Esophagus mucosa (tissue), 1 donor: ENCODE results near the gene ATP7B. TPM values are rescaled to one million over a fixed set of nuclear protein-coding genes. Genes with fewer than 3 reads are reported as not detected.
"Not testable (repeated sequence)": the region's sequence is repeated elsewhere in the genome, so short reads cannot be mapped to it uniquely, and the experiment has no call there.

Experiments used
- ATAC-seq: fragments of 200-7000 bp; cut with Tn5 transposase; one replicate; pipeline ENCODE4 v1.9.1; 2020
- total RNA-seq: library from RNA; stranded (reverse); gene quantifications from one replicate; pipeline ENCODE4 v1.2.4, GENCODE V29; 2023
- donor health status: DM: yes; HTN: yes; CAD: no.

Gene ATP7B
- total RNA-seq: 0.92 TPM

GRCh38 chr13:52010890-52011631, at the start of gene ATP7B:
ATP7B (minus strand) TSS chr13:52011450; CDS start chr13:52011337, 113 bp downstream.
- peak; percentile 18 for ATAC-seq

- ATAC-seq: no peak
Observed at GRCh38 chr13:52053460-52053859, 42.2 kb upstream of the ATP7B start.

- no peak for ATAC-seq
Observed at GRCh38 chr13:52051400-52051799, 40.1 kb upstream of the ATP7B start.

- no peak for ATAC-seq
Observed at GRCh38 chr13:52048516-52048915, 37.3 kb upstream of the ATP7B start.

- no peak for ATAC-seq
Observed at GRCh38 chr13:52047463-52047862, 36.2 kb upstream of the ATP7B start.

GRCh38 chr13:52043675-52044074, 32.4 kb upstream of the ATP7B start:
- ATAC-seq: no peak

- no peak for ATAC-seq
Observed at GRCh38 chr13:52036037-52036436, 24.8 kb upstream of the ATP7B start.

- no peak for ATAC-seq
Observed at GRCh38 chr13:52034616-52035226, 23.5 kb upstream of the ATP7B start.

- no peak for ATAC-seq
Observed at GRCh38 chr13:52033039-52033438, 21.8 kb upstream of the ATP7B start.

- not testable (repeated sequence) for ATAC-seq
Observed at GRCh38 chr13:52030401-52030800, 19.2 kb upstream of the ATP7B start.

GRCh38 chr13:52029569-52029968, 18.3 kb upstream of the ATP7B start:
- no peak for ATAC-seq

GRCh38 chr13:52027832-52028231, 16.6 kb upstream of the ATP7B start:
- ATAC-seq: no peak

- no peak for ATAC-seq
Observed at GRCh38 chr13:52026246-52026626, 15.0 kb upstream of the ATP7B start.

- no peak for ATAC-seq
Observed at GRCh38 chr13:52025475-52026245, 14.4 kb upstream of the ATP7B start.

GRCh38 chr13:52024481-52024880, 13.2 kb upstream of the ATP7B start, which contains the start of gene UTP14C:
UTP14C (plus strand) TSS chr13:52024691; CDS start chr13:52028805, 4,114 bp downstream.
- no peak for ATAC-seq

GRCh38 chr13:52022356-52022755, 11.1 kb upstream of the ATP7B start:
- no peak for ATAC-seq

- no peak for ATAC-seq
Observed at GRCh38 chr13:52020191-52020590, 8.9 kb upstream of the ATP7B start.

GRCh38 chr13:52016296-52016695, 5.0 kb upstream of the ATP7B start:
- ATAC-seq: no peak

GRCh38 chr13:52012512-52012836, 1.2 kb upstream of the ATP7B start:
- no peak for ATAC-seq

GRCh38 chr13:52011632-52012511, 622 bp upstream of the ATP7B start, which contains the start of gene ALG11:
ALG11 (plus strand) TSS chr13:52012398; CDS start chr13:52012419, 21 bp downstream.
- peak; percentile 100 for ATAC-seq

- ATAC-seq: no peak
Observed at GRCh38 chr13:52009946-52010345, 1.3 kb downstream of the ATP7B start.

GRCh38 chr13:52006523-52007245, 4.6 kb downstream of the ATP7B start:
- no peak for ATAC-seq
